ENCODE data around the gene ASB14.

The ASB14 gene

DNA sequence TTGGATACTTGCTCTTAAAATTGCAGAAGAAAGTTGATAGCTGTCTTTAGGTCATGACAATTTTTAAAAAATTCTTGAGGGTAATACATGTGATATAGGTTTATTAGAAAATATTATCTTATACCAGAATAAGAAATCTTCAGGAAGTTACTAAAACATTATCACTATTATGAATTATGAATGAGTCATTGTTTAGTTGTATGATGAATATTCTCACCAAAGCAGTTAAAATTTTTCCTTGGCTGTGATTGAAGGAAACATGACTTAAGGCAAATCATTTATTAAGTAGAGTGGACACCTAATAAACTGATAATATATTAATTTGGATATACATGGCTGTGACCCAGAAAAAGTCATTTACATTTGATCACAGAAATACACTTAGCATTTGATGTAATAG, 34.8 kb downstream of the ASB14 start:
- no peak for DNase-seq

DNA sequence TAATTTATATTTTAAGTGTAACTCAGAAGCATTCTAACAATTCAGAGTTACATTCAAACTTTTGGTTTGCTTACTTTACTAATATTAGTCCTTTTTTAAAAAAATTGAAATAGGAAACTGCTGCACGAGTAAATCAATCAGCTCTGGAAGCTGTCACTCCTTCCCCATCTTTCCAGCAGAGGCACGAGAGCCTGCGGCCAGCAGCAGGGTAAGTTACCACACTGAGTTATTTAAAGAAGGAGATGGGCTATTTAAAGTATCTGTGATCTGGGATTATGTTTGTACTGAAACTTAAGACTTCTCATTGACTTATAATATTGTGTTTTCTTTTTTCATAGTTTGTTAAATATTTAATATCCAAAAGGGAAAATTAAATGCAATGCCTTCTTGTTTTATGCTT, 35.6 kb downstream of the ASB14 start:
- no peak for DNase-seq

DNA sequence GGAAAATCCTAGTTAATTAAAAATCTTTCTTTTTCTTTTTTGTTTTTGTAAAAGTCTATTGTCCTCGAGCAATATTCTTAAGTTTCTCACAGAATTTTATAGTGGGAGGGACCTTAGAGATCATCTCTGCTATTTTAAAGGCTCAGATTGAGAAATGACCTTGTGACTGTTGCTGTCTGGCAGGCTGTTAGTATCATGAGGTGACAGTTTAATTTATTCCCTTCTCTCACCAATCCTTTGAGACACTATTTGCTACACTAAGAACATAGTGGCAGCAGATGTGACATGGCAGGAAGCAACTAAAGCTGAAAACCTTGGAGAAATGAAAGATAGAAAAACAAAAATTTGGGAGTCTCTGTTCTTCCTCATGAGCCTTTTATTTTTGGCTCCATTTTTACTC, 40.1 kb downstream of the ASB14 start:
- DNase-seq = no peak

DNA sequence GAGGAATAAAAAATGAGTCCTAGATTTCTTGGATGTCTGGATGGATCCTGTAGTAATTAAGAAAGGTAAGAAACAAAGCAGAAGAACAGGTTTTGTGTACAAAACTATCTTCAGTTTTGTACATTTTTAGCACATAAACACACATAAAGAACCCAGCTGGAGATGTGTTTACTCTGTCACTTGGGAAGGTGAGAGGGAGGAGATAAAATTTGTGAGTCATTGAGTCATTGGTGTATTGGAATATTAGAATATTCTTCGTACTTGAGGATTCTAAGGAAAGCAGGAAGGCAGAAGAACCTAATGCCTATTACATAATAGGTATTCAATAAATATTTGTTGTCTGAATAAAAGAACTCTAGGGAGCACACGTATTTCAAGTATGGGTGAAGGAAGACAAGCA, 47.5 kb downstream of the ASB14 start:
- DNase-seq = no peak

DNA sequence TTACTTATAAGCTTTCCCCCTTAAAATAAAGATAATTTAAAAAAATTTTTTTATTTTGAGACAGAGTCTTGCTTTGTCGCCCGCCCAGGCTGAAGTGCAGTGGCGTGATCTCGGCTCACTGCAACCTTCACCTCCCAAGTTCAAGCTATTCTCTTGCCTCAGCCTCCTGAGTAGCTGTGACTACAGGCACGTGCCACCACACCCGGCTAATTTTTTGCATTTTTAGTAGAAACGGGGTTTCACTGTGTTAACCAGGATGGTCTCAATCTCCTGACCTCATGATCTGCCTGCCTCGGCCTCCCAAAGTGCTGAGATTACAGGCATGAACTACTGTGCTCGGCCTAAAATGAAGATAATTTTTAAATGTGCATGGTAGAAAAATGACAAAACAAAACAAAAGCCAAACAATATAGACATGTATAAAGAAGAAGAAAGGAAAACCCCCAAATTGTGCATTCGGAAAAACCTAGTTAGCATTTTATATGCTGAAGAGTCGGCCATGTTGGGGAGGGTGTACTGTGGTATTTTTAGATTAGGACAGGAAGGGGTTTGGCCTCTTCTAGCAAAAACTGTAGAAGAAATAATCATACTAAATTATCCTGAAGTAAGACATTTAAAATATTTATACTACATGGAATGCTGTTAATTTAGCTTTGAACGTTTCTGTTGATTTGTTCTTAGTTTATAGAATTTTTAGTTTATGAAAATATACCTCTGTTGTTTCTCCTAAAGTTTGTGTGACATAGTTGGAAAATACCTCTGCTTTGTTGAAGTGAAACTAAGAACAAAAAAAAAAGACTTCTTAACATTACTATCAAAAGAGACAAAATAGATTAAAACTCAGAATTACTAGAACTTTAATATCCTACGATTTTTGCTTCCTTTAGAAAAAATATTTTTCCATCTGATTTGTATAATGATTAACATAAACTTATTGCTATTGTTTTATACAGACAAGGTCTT, 57.6 kb downstream of the ASB14 start:
- no peak for DNase-seq

DNA sequence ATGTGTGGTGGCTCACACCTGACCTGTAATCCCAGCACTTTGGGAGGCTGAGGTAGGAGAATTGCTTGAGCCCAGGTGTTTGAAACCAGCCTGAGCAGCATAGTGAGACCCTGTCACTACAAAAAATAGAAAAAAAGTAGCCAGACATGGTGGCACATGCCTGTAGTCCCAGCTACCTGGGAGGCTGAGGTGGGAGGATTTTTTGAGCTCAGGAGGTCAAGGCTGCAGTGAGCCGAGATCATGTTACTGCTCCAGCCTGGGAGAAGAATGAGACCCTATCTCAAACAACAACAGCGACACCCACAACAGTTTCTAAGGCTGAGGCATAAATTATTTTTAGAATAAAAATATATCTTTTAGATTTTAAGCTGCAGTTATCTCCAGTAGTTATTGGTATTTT, 58.7 kb downstream of the ASB14 start:
- no peak for DNase-seq

DNA sequence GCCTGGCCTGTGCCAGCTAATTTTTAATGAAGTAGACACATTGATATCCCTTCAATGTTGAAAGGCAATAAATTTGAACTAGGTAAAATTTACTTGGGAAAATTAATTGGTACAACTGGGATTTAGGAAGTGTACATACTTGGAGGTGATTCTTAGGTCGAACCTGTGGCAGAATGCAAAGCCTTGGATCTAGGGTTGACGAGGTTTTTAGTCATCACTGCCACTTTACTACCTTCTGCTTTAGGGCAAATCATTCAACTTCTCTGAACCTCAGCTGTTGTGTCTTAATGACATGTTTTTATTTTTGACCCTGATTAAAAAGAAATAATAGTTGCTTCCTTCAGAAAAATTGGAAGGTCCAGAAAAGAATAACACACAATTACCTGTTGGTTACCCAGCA, 62.5 kb downstream of the ASB14 start:
- no peak for DNase-seq

DNA sequence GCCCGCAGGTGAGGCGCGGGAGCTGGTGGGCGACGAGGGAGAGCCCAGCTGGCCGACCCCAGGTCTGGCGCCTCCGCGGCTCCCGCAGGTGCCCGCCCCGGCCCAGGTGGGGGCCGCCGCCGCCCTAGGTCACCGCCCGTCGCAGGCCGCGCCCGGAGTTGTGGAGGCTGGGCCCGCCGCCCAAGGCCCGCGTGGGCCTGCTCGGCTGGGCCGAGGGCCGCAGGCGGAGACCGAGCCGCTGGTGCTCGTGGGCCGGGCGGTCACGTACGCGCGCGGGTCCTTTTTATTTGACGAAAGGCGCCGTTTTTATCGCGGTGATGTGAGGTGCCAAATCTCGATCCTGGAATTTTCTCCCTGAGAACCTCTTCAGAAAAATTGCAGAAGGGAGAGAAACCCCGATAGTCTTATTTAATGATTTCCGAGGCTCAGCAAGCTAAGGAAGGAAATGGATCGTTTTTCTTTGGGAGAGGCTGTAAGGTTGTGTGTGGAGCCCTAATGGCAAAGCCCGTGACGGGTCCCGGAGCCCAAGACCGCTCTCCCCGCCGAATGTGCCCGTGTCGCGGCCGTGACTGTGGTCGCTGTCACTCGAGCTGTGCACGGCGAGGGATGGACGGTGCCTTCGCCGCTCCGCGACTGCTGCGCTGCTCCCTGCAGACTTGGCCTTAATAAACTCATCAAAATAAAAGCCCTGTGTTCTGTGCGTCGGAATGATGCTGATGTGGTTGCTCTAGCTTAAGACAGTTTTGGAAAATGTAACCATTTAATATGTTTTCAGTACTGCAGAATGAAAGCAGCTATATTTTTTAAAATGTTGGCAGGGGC, 64.3 kb downstream of the ASB14 start:
- peak; percentile 74 for DNase-seq

DNA sequence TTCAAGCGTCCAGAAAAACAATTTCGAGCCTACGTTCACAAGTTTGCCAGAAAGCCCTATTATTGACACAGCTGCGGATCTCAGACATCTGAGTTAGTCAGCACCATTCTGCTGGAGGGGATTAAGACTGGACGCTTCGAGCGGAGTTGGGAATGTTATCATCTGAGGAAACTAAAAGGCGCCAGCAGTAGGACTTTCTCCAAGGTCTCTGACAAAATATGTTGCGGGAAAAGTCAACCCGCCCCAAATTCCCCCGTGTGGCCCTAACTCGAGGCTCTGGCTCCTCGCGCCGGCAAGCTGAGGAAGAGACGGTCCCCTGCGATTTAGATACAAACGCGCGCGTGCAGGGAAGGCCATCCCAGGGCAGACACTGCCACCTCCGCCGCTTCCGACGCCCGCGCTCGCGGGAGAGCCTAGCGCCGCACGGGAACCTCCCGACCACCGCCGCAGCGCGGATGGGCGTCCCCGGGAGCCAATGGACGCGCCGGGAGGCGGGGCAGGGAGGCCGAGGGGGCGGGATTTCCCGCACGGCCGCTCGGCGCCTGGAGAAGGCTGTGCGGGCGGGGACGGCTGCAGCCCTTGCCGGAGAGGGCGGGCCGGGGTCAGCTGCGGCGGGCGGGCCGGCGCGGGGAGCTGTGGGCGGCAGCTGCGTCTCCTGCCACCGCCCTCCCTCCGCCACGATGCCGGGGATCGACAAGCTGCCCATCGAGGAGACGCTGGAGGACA, 65.1 kb downstream of the ASB14 start, which contains the start of gene APPL1:
TSS of gene APPL1 (plus strand) at position 526 of the 726 bp plus-strand sequence. CDS start at position 681, 155 bp downstream.
- DNase-seq = peak; percentile 97

DNA sequence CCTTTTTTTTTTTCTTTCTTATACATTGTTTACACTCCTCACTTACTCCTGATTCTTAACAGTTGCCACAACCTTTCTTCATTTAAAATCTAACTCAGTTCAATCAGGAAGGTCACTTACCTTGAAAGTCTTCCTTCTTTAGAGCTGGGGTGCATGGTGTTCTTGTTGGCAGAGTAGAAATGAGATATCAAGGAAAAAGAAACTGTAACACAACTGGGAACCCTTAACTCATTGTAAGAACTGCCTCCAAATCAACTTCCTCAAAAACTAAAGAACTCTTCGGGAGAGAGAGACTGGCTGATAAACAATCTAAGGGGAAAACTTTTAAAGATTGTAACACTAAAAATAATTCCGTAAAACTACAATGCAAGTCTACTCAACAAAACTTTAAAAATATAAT, 66.3 kb downstream of the ASB14 start:
- DNase-seq = no peak

DNA sequence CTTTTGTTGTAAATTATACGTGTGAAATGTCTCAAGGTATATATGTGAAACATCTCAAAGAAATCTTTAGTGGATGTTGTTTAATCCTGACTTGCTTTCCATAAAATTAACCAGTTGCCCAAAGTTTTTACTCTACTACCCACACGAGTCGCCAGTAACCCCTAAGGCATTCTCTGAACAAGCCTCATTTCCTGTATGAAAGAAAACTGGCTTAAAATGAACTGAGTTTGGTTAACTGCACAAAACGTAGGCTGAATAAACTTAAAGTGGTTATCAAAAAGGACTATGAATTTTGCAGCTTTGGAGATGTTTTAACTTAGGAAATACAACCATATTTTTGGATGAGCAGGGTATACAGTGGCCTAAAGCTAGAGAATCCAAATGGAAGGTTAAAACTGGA, 67.6 kb downstream of the ASB14 start:
- no peak for DNase-seq

DNA sequence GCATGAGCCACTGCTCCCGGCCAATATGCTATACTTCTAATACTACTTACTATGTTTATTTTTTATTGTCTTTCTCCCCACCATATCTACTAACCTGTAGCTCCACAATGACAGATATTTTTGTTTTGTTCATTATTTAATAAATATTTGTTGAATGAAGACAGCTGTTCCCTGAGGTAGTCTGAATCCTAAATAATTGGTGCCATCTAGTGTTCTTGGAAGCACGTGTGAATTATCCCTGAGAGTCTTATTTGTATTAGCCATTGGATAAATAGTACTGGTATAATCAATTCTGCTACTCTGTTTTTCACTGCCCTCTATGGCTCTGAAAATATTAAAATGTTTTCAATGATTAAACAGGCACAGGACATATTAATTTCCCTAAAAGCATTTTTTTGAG, 70.6 kb downstream of the ASB14 start:
- no peak for DNase-seq

Measured in right forelimb (tissue), 1 donor.